ENCODE results near the gene RBPJ. TPM values are rescaled to one million over a fixed set of nuclear protein-coding genes. Genes with fewer than 3 reads are reported as not detected.

The RBPJ gene
- total and polyA plus RNA-seq, 2 experiments from 2014 or later, result 73.7 to 74.5 TPM

DNA sequence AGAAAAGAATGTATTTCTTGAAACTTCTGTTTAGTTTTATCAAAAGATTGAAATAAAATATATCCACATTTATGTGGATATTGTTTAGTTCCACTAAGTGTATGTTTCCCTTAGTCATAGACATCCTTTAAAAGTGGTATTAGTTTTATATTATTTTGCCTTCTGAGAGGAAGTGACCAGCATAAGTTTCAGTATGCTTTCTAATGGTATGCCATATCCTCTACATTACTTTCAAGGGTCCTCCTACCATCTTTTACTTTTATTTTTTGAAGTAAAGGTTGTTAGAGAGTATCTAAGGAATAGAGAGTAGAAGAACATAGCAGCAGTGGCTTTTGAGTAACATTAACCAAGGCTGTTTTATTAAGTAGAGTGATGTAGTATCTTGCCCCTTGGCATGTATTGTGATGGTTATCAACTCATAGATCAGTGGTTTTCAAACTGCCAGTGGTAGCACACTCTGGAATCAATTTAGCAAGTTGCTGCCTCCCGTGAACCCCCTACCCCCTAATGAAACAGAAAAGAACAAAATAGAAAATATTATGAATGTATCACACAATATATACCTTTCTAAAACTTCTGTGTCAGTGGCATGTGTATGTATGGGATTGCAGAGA is 44.8 kb downstream of the RBPJ start:
- no peaks in the 10 kb centered on the region for H3K36me3 ChIP-seq (replicated peaks; ENCODE audit: insufficient read depth, low read depth)
- H4K20me1 ChIP-seq (ENCODE audit: insufficient read depth, poor library complexity, severe bottlenecking), result peaks cover 23% of the 10 kb centered on the region
- H3K27me3 ChIP-seq, result no peaks in the 10 kb centered on the region
- H3K79me2 ChIP-seq, result peaks cover 100% of the 10 kb centered on the region
- no peak overlapping the region for H3K4me2 ChIP-seq
- H3K4me1 ChIP-seq (ENCODE audit: insufficient read depth), result no peaks in the 10 kb centered on the region
- TF ChIP-seq EZH2phosphoT487 (IDR thresholded peaks at IDR 0.05; ENCODE audit: low read depth, severe bottlenecking, unreplicated experiment), result no peak
- TF ChIP-seq EZH2 (IDR thresholded peaks at IDR 0.05; ENCODE audit: borderline replicate concordance), result no peak
- TF ChIP-seq, protein P1, sequence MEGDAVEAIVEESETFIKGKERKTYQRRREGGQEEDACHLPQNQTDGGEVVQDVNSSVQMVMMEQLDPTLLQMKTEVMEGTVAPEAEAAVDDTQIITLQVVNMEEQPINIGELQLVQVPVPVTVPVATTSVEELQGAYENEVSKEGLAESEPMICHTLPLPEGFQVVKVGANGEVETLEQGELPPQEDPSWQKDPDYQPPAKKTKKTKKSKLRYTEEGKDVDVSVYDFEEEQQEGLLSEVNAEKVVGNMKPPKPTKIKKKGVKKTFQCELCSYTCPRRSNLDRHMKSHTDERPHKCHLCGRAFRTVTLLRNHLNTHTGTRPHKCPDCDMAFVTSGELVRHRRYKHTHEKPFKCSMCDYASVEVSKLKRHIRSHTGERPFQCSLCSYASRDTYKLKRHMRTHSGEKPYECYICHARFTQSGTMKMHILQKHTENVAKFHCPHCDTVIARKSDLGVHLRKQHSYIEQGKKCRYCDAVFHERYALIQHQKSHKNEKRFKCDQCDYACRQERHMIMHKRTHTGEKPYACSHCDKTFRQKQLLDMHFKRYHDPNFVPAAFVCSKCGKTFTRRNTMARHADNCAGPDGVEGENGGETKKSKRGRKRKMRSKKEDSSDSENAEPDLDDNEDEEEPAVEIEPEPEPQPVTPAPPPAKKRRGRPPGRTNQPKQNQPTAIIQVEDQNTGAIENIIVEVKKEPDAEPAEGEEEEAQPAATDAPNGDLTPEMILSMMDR (IDR thresholded peaks at IDR 0.05; ENCODE audit: poor library complexity), result no peak
- H3K27ac ChIP-seq, result no peak overlapping the region
- no peak overlapping the region for H2AFZ ChIP-seq
- no peaks in the 10 kb centered on the region for H3K9me2 ChIP-seq (replicated peaks; ENCODE audit: insufficient read depth)
- 76% methylated on average over 1 of the region's 1 CpG for WGBS (ENCODE audit: low lambda C conversion rate, missing lambda C conversion rate)
- no peak for DNase-seq (ENCODE audit: low spot score)
- H3K9me3 ChIP-seq (ENCODE audit: low read depth), result no peaks in the 10 kb centered on the region
- H3K4me3 ChIP-seq, result no peak overlapping the region

GRCh38 chr4:26367811-26368210 is 47.0 kb downstream of the RBPJ start:
- no peaks in the 10 kb centered on the region for H3K9me3 ChIP-seq (ENCODE audit: low read depth)
- no peak overlapping the region for H3K4me3 ChIP-seq
- H3K79me2 ChIP-seq, result peaks cover 97% of the 10 kb centered on the region
- H3K4me2 ChIP-seq, result no peak overlapping the region
- H3K27me3 ChIP-seq, result no peaks in the 10 kb centered on the region
- no peak for TF ChIP-seq EZH2phosphoT487 (IDR thresholded peaks at IDR 0.05; ENCODE audit: low read depth, severe bottlenecking, unreplicated experiment)
- TF ChIP-seq EZH2 (IDR thresholded peaks at IDR 0.05; ENCODE audit: borderline replicate concordance), result no peak
- TF ChIP-seq, protein P1 (IDR thresholded peaks at IDR 0.05; ENCODE audit: poor library complexity), result no peak
- no peak overlapping the region for H2AFZ ChIP-seq
- H3K27ac ChIP-seq, result no peak overlapping the region
- no peaks in the 10 kb centered on the region for H3K36me3 ChIP-seq (replicated peaks; ENCODE audit: insufficient read depth, low read depth)
- WGBS (ENCODE audit: low lambda C conversion rate, missing lambda C conversion rate), result 61% methylated on average over 1 of the region's 1 CpG
- peaks cover 20% of the 10 kb centered on the region for H4K20me1 ChIP-seq (ENCODE audit: insufficient read depth, poor library complexity, severe bottlenecking)
- no peak for DNase-seq (ENCODE audit: low spot score)
- H3K9me2 ChIP-seq (replicated peaks; ENCODE audit: insufficient read depth), result no peaks in the 10 kb centered on the region
- peaks cover 12% of the 10 kb centered on the region for H3K4me1 ChIP-seq (ENCODE audit: insufficient read depth)

- DNase-seq (ENCODE audit: low spot score), result no peak
- Histone ChIP-seq H3K4me3 (no peak overlapping the region), H2AFZ (no peak overlapping the region), H3K27me3 (no peaks in the 10 kb centered on the region), H4K20me1 (ENCODE audit: insufficient read depth, poor library complexity, severe bottlenecking) (peaks cover 26% of the 10 kb centered on the region), H3K36me3 (replicated peaks; ENCODE audit: insufficient read depth, low read depth) (no peaks in the 10 kb centered on the region), H3K9me2 (replicated peaks; ENCODE audit: insufficient read depth) (no peaks in the 10 kb centered on the region), H3K79me2 (peaks cover 90% of the 10 kb centered on the region), H3K27ac (no peak overlapping the region), H3K9me3 (ENCODE audit: low read depth) (no peaks in the 10 kb centered on the region), H3K4me1 (ENCODE audit: insufficient read depth) (peaks cover 21% of the 10 kb centered on the region), H3K4me2 (no peak overlapping the region)
- TF ChIP-seq, protein P1 (IDR thresholded peaks at IDR 0.05; ENCODE audit: poor library complexity), result no peak
- TF ChIP-seq EZH2phosphoT487 (IDR thresholded peaks at IDR 0.05; ENCODE audit: low read depth, severe bottlenecking, unreplicated experiment) (no peak), EZH2 (IDR thresholded peaks at IDR 0.05; ENCODE audit: borderline replicate concordance) (no peak)
These were observed 47.9 kb downstream of the RBPJ start for GRCh38 chr4:26368685-26369084.
